Body of pancreas (tissue), 4 donors: ENCODE results near the gene LINC00632.

Experiments
- CTCF ChIP-seq, 7 experiments: fragments of 450-650 bp in 4 of 7; fragments of 200-600 bp in 3 of 7; sonication (generic) in 3 of 7; IDR thresholded peaks; one replicate each; pipeline ENCODE4 v1.5.1; 2016 to 2019; ENCODE audit warnings: antibody characterized with exemption in 7 of 7
- POLR2A ChIP-seq, 3 donors: fragments of 450-650 bp; IDR thresholded peaks; one replicate each; pipeline ENCODE4 v1.6.1; 2016; ENCODE audit warnings: antibody characterized with exemption in 3 of 3, mild to moderate bottlenecking in 2 of 3

- TF ChIP-seq CTCF (IDR thresholded peaks at IDR 0.05) (no peak), POLR2A (IDR thresholded peaks at IDR 0.05) (no peak)
Observed at GRCh38 chrX:140711894-140712293, 2.3 kb downstream of the LINC00632 start.
